OCI-LY1 (cell line): ENCODE data around the gene LTBP1.

ENCODE experiments used
- CTCF ChIP-seq: fragments of 200-600 bp; sonication (generic), shearing (Covaris generic); IDR thresholded peaks from 2 replicates; pipeline ENCODE4 v1.5.1; 2017; ENCODE audit warnings: mild to moderate bottlenecking, antibody characterized with exemption, low read length, moderate library complexity, mixed read lengths
- EZH2 ChIP-seq: fragments of 200-600 bp; sonication (generic), shearing (Covaris generic); IDR thresholded peaks from 2 replicates; pipeline ENCODE4 v1.8.0; 2017; ENCODE audit warnings: borderline replicate concordance, mixed run types, mild to moderate bottlenecking, antibody characterized with exemption, low read length, moderate library complexity, mixed read lengths

- no peak for TF ChIP-seq EZH2
- TF ChIP-seq CTCF, result no peak
Observed at GRCh38 chr2:33115196-33115595, 168.4 kb downstream of the LTBP1 start.
